A549 (cell line): ENCODE measurements around the gene CFAP99. TPM values are rescaled to one million over a fixed set of nuclear protein-coding genes. Genes with fewer than 3 reads are reported as not detected.

Experiments
- ATAC-seq, 2 experiments: fragments of 200-7000 bp in 1 of 2; fragments of >200 bp in 1 of 2; cut with Nextera tagmentation in 1 of 2; cut with Tn5 transposase in 1 of 2; 3 replicates each; pipeline versions ENCODE4 v1.8.0 to v1.9.1; 2018 to 2020; ENCODE audit warnings: mild to moderate bottlenecking in 1 of 2, moderate library complexity in 1 of 2
- CTCF ChIA-PET: fragments of 300-600 bp; sonication (Branson Sonifier 250); formaldehyde crosslinking; extraction: SDS; loops from one replicate; lab custom pipeline; 2021; ENCODE audit warnings: antibody characterized with exemption, inconsistent platforms; lab: Yijun Ruan, JAX
- POLR2A ChIA-PET: fragments of 350-600 bp; formaldehyde crosslinking; extraction: SDS; loops from one replicate; lab custom pipeline; 2021; ENCODE audit warnings: antibody characterized with exemption, inconsistent platforms; lab: Yijun Ruan, JAX
- DNase-seq, 2 experiments: peaks; one replicate each; pipeline versions ENCODE4 v3.0.0 to v3.0.0-alpha.2; 2011 to 2016; ENCODE audit warnings: low read depth in 1 of 2, low spot score in 1 of 2
- FAIRE-seq: peaks from 2 replicates; lab custom pipeline; 2011; peaks lifted over from hg19 to GRCh38; lab: Jason Lieb, UNC
- H3K27ac ChIP-seq, 2 experiments: fragments of >200 bp; sonication (Bioruptor Twin); formaldehyde crosslinking; 3 replicates each; pipeline ENCODE4 v1.5.1; 2016 to 2017
- H3K4me1 ChIP-seq: fragments of >200 bp; sonication (Bioruptor Twin); formaldehyde crosslinking; 3 replicates; pipeline ENCODE4 v1.6.1; 2016
- H3K4me2 ChIP-seq: fragments of >200 bp; sonication (Bioruptor Twin); formaldehyde crosslinking; 3 replicates; pipeline ENCODE4 v1.6.1; 2016
- H3K4me3 ChIP-seq: fragments of >200 bp; sonication (Bioruptor Twin); formaldehyde crosslinking; 3 replicates; pipeline ENCODE4 v1.5.1; 2016
- H3K9me3 ChIP-seq: fragments of >200 bp; sonication (Bioruptor Twin); formaldehyde crosslinking; 3 replicates; pipeline ENCODE4 v1.6.1; 2016
- CBX8 ChIP-seq: fragments of 200-600 bp; sonication (generic); IDR thresholded peaks from 2 replicates; pipeline ENCODE4 v1.6.1; 2016
- CHD2 ChIP-seq: fragments of 150-350 bp; IDR thresholded peaks from 2 replicates; pipeline ENCODE4 v1.6.1; 2014; ENCODE audit warnings: low read length; ENCODE audit not compliant: partially characterized antibody
- CHD4 ChIP-seq: fragments of 200-600 bp; sonication (generic); IDR thresholded peaks from 2 replicates; pipeline ENCODE4 v1.6.1; 2016; ENCODE audit warnings: antibody characterized with exemption, mild to moderate bottlenecking, borderline replicate concordance
- CTCF ChIP-seq: fragments of >200 bp; sonication (Bioruptor Twin); formaldehyde crosslinking; IDR thresholded peaks from 3 replicates; pipeline ENCODE4 v1.5.1; 2016
- EHF ChIP-seq: fragments of 250-450 bp; sonication (Bioruptor Pico); IDR thresholded peaks from 2 replicates; pipeline ENCODE4 v1.5.0; 2020; ENCODE audit warnings: mild to moderate bottlenecking
- EP300 ChIP-seq, 2 experiments: fragments of >200 bp; sonication (Bioruptor Twin); formaldehyde crosslinking; IDR thresholded peaks; 2 replicates in 1 of 2; 3 replicates in 1 of 2; pipeline ENCODE4 v1.6.1; 2016 to 2017
- ESRRA ChIP-seq: fragments of 150-350 bp; IDR thresholded peaks from 2 replicates; pipeline ENCODE4 v1.6.1; 2014; ENCODE audit warnings: mild to moderate bottlenecking, low read length, borderline replicate concordance
- GATA3 ChIP-seq: IDR thresholded peaks from 2 replicates; pipeline ENCODE4 v1.6.1; 2012; ENCODE audit warnings: borderline replicate concordance
- HDAC2 ChIP-seq: fragments of 200-600 bp; sonication (generic); IDR thresholded peaks from 2 replicates; pipeline ENCODE4 v1.6.1; 2016
- HMGXB4 ChIP-seq: fragments of 250-450 bp; sonication (Bioruptor Pico); IDR thresholded peaks from 2 replicates; pipeline ENCODE4 v1.5.0; 2021; ENCODE audit warnings: mild to moderate bottlenecking, moderate library complexity, borderline replicate concordance
- KDM1A ChIP-seq: fragments of 200-600 bp; sonication (generic); IDR thresholded peaks from 2 replicates; pipeline ENCODE4 v1.6.1; 2016; ENCODE audit warnings: low read depth, mild to moderate bottlenecking
- MAX ChIP-seq: IDR thresholded peaks from 2 replicates; pipeline ENCODE4 v1.6.1; 2012
- MYC ChIP-seq: IDR thresholded peaks from 2 replicates; pipeline ENCODE4 v1.6.1; 2012; ENCODE audit warnings: mild to moderate bottlenecking, inconsistent platforms, low read length, improper control_type of control experiment, borderline replicate concordance
- NFE2L2 ChIP-seq: fragments of 150-350 bp; conservative IDR thresholded peaks from 2 replicates; pipeline ENCODE4 v1.6.1; 2014; ENCODE audit warnings: low read length
- POLR2A ChIP-seq: IDR thresholded peaks from 2 replicates; pipeline ENCODE4 v1.6.1; 2012; ENCODE audit warnings: mild to moderate bottlenecking, low read length
- POLR2AphosphoS2 ChIP-seq: conservative IDR thresholded peaks from 2 replicates; pipeline ENCODE4 v1.6.1; 2012; ENCODE audit warnings: low read length, improper control_type of control experiment, inconsistent platforms
- RNF2 ChIP-seq: fragments of 200-600 bp; sonication (generic); IDR thresholded peaks from 2 replicates; pipeline ENCODE4 v1.6.1; 2016; ENCODE audit warnings: low read depth, mild to moderate bottlenecking, antibody characterized with exemption, moderate library complexity, borderline replicate concordance
- USF2 ChIP-seq: fragments of 450-650 bp; IDR thresholded peaks from 2 replicates; pipeline ENCODE4 v1.6.1; 2014; ENCODE audit warnings: antibody characterized with exemption
- ZNF302 ChIP-seq: fragments of 250-450 bp; sonication (Bioruptor Pico); IDR thresholded peaks from 2 replicates; pipeline ENCODE4 v1.9.0; 2021; ENCODE audit warnings: inconsistent platforms, mild to moderate bottlenecking, moderate library complexity
- WGBS: methylation state at CpG from one replicate; pipeline ENCODE4 v1.1.6; 2017; ENCODE audit errors: missing lambda C conversion rate; 5-methylcytosine and 5-hydroxymethylcytosine counted together
- polyA plus RNA-seq, 4 experiments: library from polyadenylated mRNA; depleted of rRNA in 3 of 4; stranded (reverse); fragments of >200 nt; fragmentation: RNase III in 1 of 4; extraction: RNeasy Plus Mini Kit Qiagen cat#74134 plus additional on column Dnase treatment in 1 of 4; gene quantifications; 2 replicates in 3 of 4; 3 replicates in 1 of 4; pipeline ENCODE4 v1.2.3, GENCODE V29; 2011 to 2017

CFAP99 gene
- polyA plus RNA-seq, 2 of the 4 experiments (the other 2 are of a cell fraction): 0.09 TPM; not detected in 1

GRCh38 chr4:2387829-2388228 lies 30.9 kb upstream of the CFAP99 start:
- WGBS: 89% methylated on average over 7 of the region's 12 CpGs
- no peak for ATAC-seq
- CTCF ChIA-PET: interaction anchor here (1.2 kb wide), 2 partner anchors 75 to 131 kb away, joined by 3 read pairs; no protein-coding TSS in a partner anchor
- H3K4me1 ChIP-seq: no peaks in the 10 kb centered on the region
- DNase-seq: no peak
- POLR2A ChIA-PET: no interaction called here
- TF ChIP-seq EHF (CRISPR knock-in tag): no peak
- TF ChIP-seq POLR2AphosphoS2: no peak
- TF ChIP-seq ZNF302 (CRISPR knock-in tag): no peak
- TF ChIP-seq NFE2L2: no peak
- TF ChIP-seq POLR2A: no peak
- TF ChIP-seq ESRRA: no peak
- no peak for TF ChIP-seq HMGXB4 (CRISPR knock-in tag)
- TF ChIP-seq RNF2: no peak
- no peak for TF ChIP-seq MAX
- TF ChIP-seq CHD2: no peak
- TF ChIP-seq, all 56 proteins: peak for 0
- Histone ChIP-seq H3K27ac (no peak overlapping the region), H3K4me3 (no peak overlapping the region), H3K4me2 (no peak overlapping the region), H3K9me3 (no peaks in the 10 kb centered on the region)
- no peak for FAIRE-seq

- no peak overlapping the region for H3K27ac ChIP-seq
- no peaks in the 10 kb centered on the region for H3K9me3 ChIP-seq
- no peak for FAIRE-seq
- ChIA-PET POLR2A (interaction anchor here (0.7 kb wide), 1 partner anchor 126 kb away, joined by 3 read pairs; no protein-coding TSS in a partner anchor), CTCF (interaction anchor here (1.2 to 1.7 kb wide), 2 partner anchors 24 to 74 kb away, joined by 3 to 6 read pairs; no protein-coding TSS in a partner anchor)
- no peak for TF ChIP-seq MYC
- no peak for TF ChIP-seq EP300 (IDR thresholded peaks at IDR 0.05)
- TF ChIP-seq HDAC2: no peak
- TF ChIP-seq RNF2: no peak
- TF ChIP-seq MAX: no peak
- TF ChIP-seq USF2: no peak
- no peak for TF ChIP-seq GATA3
- TF ChIP-seq KDM1A: no peak
- no peak for TF ChIP-seq CBX8
- TF ChIP-seq CTCF: no peak
- no peak for TF ChIP-seq CHD4
- no peak for DNase-seq
- no peaks in the 10 kb centered on the region for H3K4me1 ChIP-seq
- no peak for ATAC-seq
- H3K4me3 ChIP-seq: no peak overlapping the region
- 74% methylated on average over 9 of the region's 9 CpGs for WGBS
- no peak overlapping the region for H3K4me2 ChIP-seq
These were observed 30.1 kb upstream of the CFAP99 start for GRCh38 chr4:2388429-2389182.
